Measurements from ENCODE around the gene GOLGA6L26.
"Not testable (repeated sequence)": the region's sequence is repeated elsewhere in the genome, so short reads cannot be mapped to it uniquely, and the experiment has no call there.

GOLGA6L26 gene

GRCh38 chr15:23354448-23354847 lies 20.5 kb upstream of the GOLGA6L26 start, which contains the start of gene GOLGA8S:
Gene GOLGA8S, plus strand, starts transcription at chr15:23354748. Its CDS starts 62 bp downstream, at chr15:23354810.
- H2AFZ ChIP-seq (ENCODE audit: low read length); H4K20me1 ChIP-seq (ENCODE audit: insufficient read depth, low read length); H3K9me2 ChIP-seq (ENCODE audit: low read depth, low read length); H3K9me3 ChIP-seq (ENCODE audit: low read length); H3K27me3 ChIP-seq (ENCODE audit: insufficient read depth, low read length); H3K27ac ChIP-seq (ENCODE audit: low read depth, low read length, poor library complexity, severe bottlenecking); H3K4me2 ChIP-seq (ENCODE audit: low read length); H3K9ac ChIP-seq (ENCODE audit: low read length); H3K79me2 ChIP-seq (ENCODE audit: insufficient read depth, low read length); H3F3A ChIP-seq (ENCODE audit: insufficient read depth, low read length); H3K4me1 ChIP-seq (ENCODE audit: insufficient read depth, low read length, severe bottlenecking); H3K4me3 ChIP-seq (ENCODE audit: low read depth, low read length, poor library complexity, severe bottlenecking); H3K36me3 ChIP-seq (ENCODE audit: insufficient read depth, low read length): not testable (repeated sequence)

- not testable (repeated sequence) for H3K9me2 ChIP-seq (ENCODE audit: low read depth, low read length); H3K27ac ChIP-seq (ENCODE audit: low read depth, low read length, poor library complexity, severe bottlenecking); H3K36me3 ChIP-seq (ENCODE audit: insufficient read depth, low read length)
Measured at GRCh38 chr15:23311233-23311632, 22.8 kb downstream of the GOLGA6L26 start.

GRCh38 chr15:23305921-23306320 lies 28.1 kb downstream of the GOLGA6L26 start:
- not testable (repeated sequence) for H3K9me2 ChIP-seq (ENCODE audit: low read depth, low read length); H3K27me3 ChIP-seq (ENCODE audit: insufficient read depth, low read length); H3K4me1 ChIP-seq (ENCODE audit: insufficient read depth, low read length, severe bottlenecking); H3K79me2 ChIP-seq (ENCODE audit: insufficient read depth, low read length); H3K36me3 ChIP-seq (ENCODE audit: insufficient read depth, low read length); H3F3A ChIP-seq (ENCODE audit: insufficient read depth, low read length); H3K9ac ChIP-seq (ENCODE audit: low read length); H4K20me1 ChIP-seq (ENCODE audit: insufficient read depth, low read length); H3K9me3 ChIP-seq (ENCODE audit: low read length); H3K4me3 ChIP-seq (ENCODE audit: low read depth, low read length, poor library complexity, severe bottlenecking); H3K4me2 ChIP-seq (ENCODE audit: low read length); H2AFZ ChIP-seq (ENCODE audit: low read length); H3K27ac ChIP-seq (ENCODE audit: low read depth, low read length, poor library complexity, severe bottlenecking)

More at GRCh38 chr15:23311233-23311632, 22.8 kb downstream of the GOLGA6L26 start:
- not testable (repeated sequence) for H3K9me3 ChIP-seq (ENCODE audit: low read length); H3K9ac ChIP-seq (ENCODE audit: low read length); H4K20me1 ChIP-seq (ENCODE audit: insufficient read depth, low read length); H3K27me3 ChIP-seq (ENCODE audit: insufficient read depth, low read length); H3F3A ChIP-seq (ENCODE audit: insufficient read depth, low read length); H2AFZ ChIP-seq (ENCODE audit: low read length); H3K4me1 ChIP-seq (ENCODE audit: insufficient read depth, low read length, severe bottlenecking); H3K4me3 ChIP-seq (ENCODE audit: low read depth, low read length, poor library complexity, severe bottlenecking); H3K79me2 ChIP-seq (ENCODE audit: insufficient read depth, low read length); H3K4me2 ChIP-seq (ENCODE audit: low read length)

GRCh38 chr15:23304805-23305204 lies 29.2 kb downstream of the GOLGA6L26 start:
- not testable (repeated sequence) for H3K9ac ChIP-seq (ENCODE audit: low read length); H3K27me3 ChIP-seq (ENCODE audit: insufficient read depth, low read length); H3K36me3 ChIP-seq (ENCODE audit: insufficient read depth, low read length); H3K9me3 ChIP-seq (ENCODE audit: low read length); H3K4me1 ChIP-seq (ENCODE audit: insufficient read depth, low read length, severe bottlenecking); H3K4me2 ChIP-seq (ENCODE audit: low read length); H3K9me2 ChIP-seq (ENCODE audit: low read depth, low read length); H3K4me3 ChIP-seq (ENCODE audit: low read depth, low read length, poor library complexity, severe bottlenecking); H2AFZ ChIP-seq (ENCODE audit: low read length); H4K20me1 ChIP-seq (ENCODE audit: insufficient read depth, low read length); H3K79me2 ChIP-seq (ENCODE audit: insufficient read depth, low read length); H3K27ac ChIP-seq (ENCODE audit: low read depth, low read length, poor library complexity, severe bottlenecking); H3F3A ChIP-seq (ENCODE audit: insufficient read depth, low read length)

GRCh38 chr15:23304267-23304666 lies 29.7 kb downstream of the GOLGA6L26 start:
- not testable (repeated sequence) for H3K9ac ChIP-seq (ENCODE audit: low read length); H3K27me3 ChIP-seq (ENCODE audit: insufficient read depth, low read length); H4K20me1 ChIP-seq (ENCODE audit: insufficient read depth, low read length); H3K4me2 ChIP-seq (ENCODE audit: low read length); H3K79me2 ChIP-seq (ENCODE audit: insufficient read depth, low read length); H3K9me2 ChIP-seq (ENCODE audit: low read depth, low read length); H2AFZ ChIP-seq (ENCODE audit: low read length); H3K4me1 ChIP-seq (ENCODE audit: insufficient read depth, low read length, severe bottlenecking); H3K36me3 ChIP-seq (ENCODE audit: insufficient read depth, low read length); H3K27ac ChIP-seq (ENCODE audit: low read depth, low read length, poor library complexity, severe bottlenecking); H3K9me3 ChIP-seq (ENCODE audit: low read length); H3K4me3 ChIP-seq (ENCODE audit: low read depth, low read length, poor library complexity, severe bottlenecking); H3F3A ChIP-seq (ENCODE audit: insufficient read depth, low read length)

GRCh38 chr15:23303654-23304053 lies 30.3 kb downstream of the GOLGA6L26 start:
- H3K9me2 ChIP-seq (ENCODE audit: low read depth, low read length); H3K79me2 ChIP-seq (ENCODE audit: insufficient read depth, low read length); H3F3A ChIP-seq (ENCODE audit: insufficient read depth, low read length); H2AFZ ChIP-seq (ENCODE audit: low read length); H3K36me3 ChIP-seq (ENCODE audit: insufficient read depth, low read length); H3K4me1 ChIP-seq (ENCODE audit: insufficient read depth, low read length, severe bottlenecking); H3K4me2 ChIP-seq (ENCODE audit: low read length); H3K27me3 ChIP-seq (ENCODE audit: insufficient read depth, low read length); H3K4me3 ChIP-seq (ENCODE audit: low read depth, low read length, poor library complexity, severe bottlenecking); H3K9ac ChIP-seq (ENCODE audit: low read length); H4K20me1 ChIP-seq (ENCODE audit: insufficient read depth, low read length); H3K27ac ChIP-seq (ENCODE audit: low read depth, low read length, poor library complexity, severe bottlenecking); H3K9me3 ChIP-seq (ENCODE audit: low read length): not testable (repeated sequence)

- H2AFZ ChIP-seq (ENCODE audit: low read length); H3K4me2 ChIP-seq (ENCODE audit: low read length); H3K4me3 ChIP-seq (ENCODE audit: low read depth, low read length, poor library complexity, severe bottlenecking); H3K9me3 ChIP-seq (ENCODE audit: low read length); H3K4me1 ChIP-seq (ENCODE audit: insufficient read depth, low read length, severe bottlenecking); H3K9ac ChIP-seq (ENCODE audit: low read length); H3K27me3 ChIP-seq (ENCODE audit: insufficient read depth, low read length); H4K20me1 ChIP-seq (ENCODE audit: insufficient read depth, low read length); H3K79me2 ChIP-seq (ENCODE audit: insufficient read depth, low read length); H3K36me3 ChIP-seq (ENCODE audit: insufficient read depth, low read length); H3F3A ChIP-seq (ENCODE audit: insufficient read depth, low read length); H3K9me2 ChIP-seq (ENCODE audit: low read depth, low read length); H3K27ac ChIP-seq (ENCODE audit: low read depth, low read length, poor library complexity, severe bottlenecking): not testable (repeated sequence)
Measured at GRCh38 chr15:23303246-23303645, 30.8 kb downstream of the GOLGA6L26 start.

Data from OCI-LY1 (cell line).